Loucy (cell line): ENCODE data around the gene FAM193B.

ENCODE experiments used
- H2AFZ ChIP-seq: fragments of 200-600 bp; sonication (generic); 2 replicates; pipeline ENCODE4 v1.6.0; 2016; ENCODE audit warnings: antibody characterized with exemption, mild to moderate bottlenecking, low read length, moderate library complexity
- H3F3A ChIP-seq: fragments of 200-600 bp; 2 replicates; pipeline ENCODE4 v1.6.0; 2016; ENCODE audit warnings: antibody characterized with exemption, low read depth, mild to moderate bottlenecking
- H3K27me3 ChIP-seq: fragments of 200-600 bp; sonication (generic); 2 replicates; pipeline ENCODE4 v1.6.1; 2014; ENCODE audit warnings: low read length, mild to moderate bottlenecking; ENCODE audit not compliant: insufficient read depth, poor library complexity, severe bottlenecking
- H3K36me3 ChIP-seq: fragments of 200-600 bp; sonication (generic); 2 replicates; pipeline ENCODE4 v1.6.1; 2016; ENCODE audit warnings: low read length; ENCODE audit not compliant: insufficient read depth
- H3K4me1 ChIP-seq: fragments of 200-600 bp; sonication (generic); 2 replicates; pipeline ENCODE4 v1.5.1; 2014; ENCODE audit warnings: low read length, mild to moderate bottlenecking; ENCODE audit not compliant: insufficient read depth, poor library complexity, severe bottlenecking
- H3K4me2 ChIP-seq: fragments of 200-600 bp; sonication (generic); 2 replicates; pipeline ENCODE4 v1.6.0; 2014; ENCODE audit warnings: antibody characterized with exemption, low read length, low read depth, mild to moderate bottlenecking; ENCODE audit not compliant: poor library complexity, severe bottlenecking
- H3K4me3 ChIP-seq: fragments of 200-600 bp; sonication (generic); 2 replicates; pipeline ENCODE4 v1.5.1; 2014; ENCODE audit warnings: low read length, mild to moderate bottlenecking, mixed read lengths; ENCODE audit not compliant: poor library complexity, severe bottlenecking
- H3K79me2 ChIP-seq: fragments of 200-600 bp; sonication (generic); 2 replicates; pipeline ENCODE4 v1.6.1; 2014; ENCODE audit warnings: low read length; ENCODE audit not compliant: insufficient read depth
- H3K9ac ChIP-seq: fragments of 200-600 bp; sonication (generic); 2 replicates; pipeline ENCODE4 v1.6.0; 2014; ENCODE audit warnings: mild to moderate bottlenecking, low read depth, low read length, moderate library complexity; ENCODE audit not compliant: poor library complexity, severe bottlenecking
- H3K9me2 ChIP-seq: fragments of 200-600 bp; sonication (generic); replicated peaks from 2 replicates; pipeline ENCODE4 v1.6.1; 2016; ENCODE audit warnings: low read depth, low read length, mixed read lengths
- H3K9me3 ChIP-seq: fragments of 200-600 bp; sonication (generic); 2 replicates; pipeline ENCODE4 v1.6.1; 2014; ENCODE audit warnings: mild to moderate bottlenecking, antibody characterized with exemption, low read length, low read depth; ENCODE audit not compliant: insufficient read depth
- H4K20me1 ChIP-seq: fragments of 200-600 bp; sonication (generic); 2 replicates; pipeline ENCODE4 v1.6.0; 2014; ENCODE audit warnings: antibody characterized with exemption, low read length, mild to moderate bottlenecking; ENCODE audit not compliant: insufficient read depth, poor library complexity, severe bottlenecking
- CTCF ChIP-seq: fragments of 200-600 bp; sonication (generic); conservative IDR thresholded peaks from 2 replicates; pipeline ENCODE4 v1.5.1; 2014; ENCODE audit warnings: mild to moderate bottlenecking, antibody characterized with exemption, low read length
- EZH2phosphoT487 ChIP-seq: fragments of 200-600 bp; IDR thresholded peaks from 2 replicates; pipeline ENCODE4 v1.6.1; 2018; ENCODE audit warnings: antibody characterized with exemption, mild to moderate bottlenecking, moderate library complexity, borderline replicate concordance

FAM193B gene

GRCh38 chr5:177575488-177575887, 21.1 kb upstream of the FAM193B start:
- H3K9ac ChIP-seq, result no peak overlapping the region
- no peak overlapping the region for H3K4me2 ChIP-seq
- no peaks in the 10 kb centered on the region for H3K9me3 ChIP-seq
- TF ChIP-seq EZH2phosphoT487 (no peak), CTCF (no peak)
- H3K9me2 ChIP-seq, result no peaks in the 10 kb centered on the region
- H3K79me2 ChIP-seq, result no peaks in the 10 kb centered on the region
- no peaks in the 10 kb centered on the region for H3K27me3 ChIP-seq
- H3K4me3 ChIP-seq, result no peak overlapping the region
- H3K4me1 ChIP-seq, result no peaks in the 10 kb centered on the region
- no peaks in the 10 kb centered on the region for H4K20me1 ChIP-seq
- no peaks in the 10 kb centered on the region for H3K36me3 ChIP-seq
- no peak overlapping the region for H2AFZ ChIP-seq
- H3F3A ChIP-seq, result no peaks in the 10 kb centered on the region

- no peaks in the 10 kb centered on the region for H3K36me3 ChIP-seq
- no peaks in the 10 kb centered on the region for H3K4me1 ChIP-seq
- H3K27me3 ChIP-seq, result no peaks in the 10 kb centered on the region
- no peak overlapping the region for H2AFZ ChIP-seq
- no peaks in the 10 kb centered on the region for H3K9me3 ChIP-seq
- H4K20me1 ChIP-seq, result no peaks in the 10 kb centered on the region
- H3K79me2 ChIP-seq, result no peaks in the 10 kb centered on the region
- no peaks in the 10 kb centered on the region for H3K9me2 ChIP-seq
- no peak overlapping the region for H3K9ac ChIP-seq
- H3F3A ChIP-seq, result no peaks in the 10 kb centered on the region
- no peak overlapping the region for H3K4me2 ChIP-seq
- H3K4me3 ChIP-seq, result no peak overlapping the region
- TF ChIP-seq EZH2phosphoT487, result no peak
- TF ChIP-seq CTCF, result no peak
Measured at GRCh38 chr5:177569894-177570293, 15.5 kb upstream of the FAM193B start.

DNA sequence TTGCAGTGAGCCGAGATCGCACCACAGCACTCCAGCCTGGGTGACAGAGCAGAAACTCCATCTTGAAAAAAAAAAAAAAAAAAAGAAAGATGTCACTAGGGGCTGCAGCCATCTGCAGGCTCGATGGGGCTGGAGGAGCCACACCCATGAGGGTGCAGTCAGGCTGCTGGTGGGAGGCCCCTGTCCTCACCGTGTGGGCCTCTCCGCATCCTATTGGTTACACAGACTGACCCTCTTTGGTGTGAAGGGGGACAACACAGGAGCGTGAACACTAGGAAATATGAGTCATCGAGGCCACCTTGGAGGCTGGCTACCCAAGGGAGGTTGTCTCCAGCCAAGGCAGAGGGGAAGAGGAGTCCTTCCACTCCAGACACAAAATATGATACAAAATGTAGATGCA, 14.0 kb upstream of the FAM193B start:
- H3K4me2 ChIP-seq, result no peak overlapping the region
- no peak for TF ChIP-seq CTCF
- no peak for TF ChIP-seq EZH2phosphoT487
- no peaks in the 10 kb centered on the region for H3K27me3 ChIP-seq
- H3K4me1 ChIP-seq, result no peaks in the 10 kb centered on the region
- no peaks in the 10 kb centered on the region for H4K20me1 ChIP-seq
- no peaks in the 10 kb centered on the region for H3K36me3 ChIP-seq
- no peak overlapping the region for H3K4me3 ChIP-seq
- no peak overlapping the region for H3K9ac ChIP-seq
- no peak overlapping the region for H2AFZ ChIP-seq
- no peaks in the 10 kb centered on the region for H3K9me3 ChIP-seq
- H3F3A ChIP-seq, result no peaks in the 10 kb centered on the region
- H3K79me2 ChIP-seq, result no peaks in the 10 kb centered on the region
- no peaks in the 10 kb centered on the region for H3K9me2 ChIP-seq
